Ishikawa (cell line): ENCODE measurements around the gene MUC5B.

Experiments used
- CREB1 ChIP-seq: IDR thresholded peaks from 2 replicates; pipeline ENCODE4 v1.6.1; 2012; ENCODE audit warnings: low read depth
- FOXM1 ChIP-seq: IDR thresholded peaks from 2 replicates; pipeline ENCODE4 v1.6.1; 2012; ENCODE audit warnings: low read depth, borderline replicate concordance
- TEAD4 ChIP-seq: IDR thresholded peaks from 2 replicates; pipeline ENCODE4 v1.6.1; 2012
- ZBTB7A ChIP-seq: IDR thresholded peaks from 2 replicates; pipeline ENCODE4 v1.6.1; 2012; ENCODE audit warnings: low read depth

DNA sequence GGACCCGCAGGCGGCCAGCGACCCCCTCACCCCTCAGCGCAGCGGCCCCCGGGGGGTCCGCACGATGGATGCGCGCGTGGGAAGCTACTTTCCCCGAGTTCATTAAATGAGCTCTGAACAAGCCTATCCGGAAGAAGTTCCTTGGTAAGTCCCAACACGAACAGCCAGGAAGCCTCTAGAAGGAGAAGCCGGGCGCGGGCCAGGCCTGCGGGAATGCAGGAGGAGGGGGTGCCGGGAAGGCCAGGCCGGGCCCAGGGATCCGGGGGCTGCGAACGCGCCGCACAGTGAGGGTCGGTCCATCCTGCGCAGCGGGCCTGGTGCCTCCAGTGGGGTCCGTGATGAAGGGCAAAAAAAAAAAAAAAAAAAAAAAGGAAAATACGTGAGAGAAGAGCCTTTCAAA lies 49.7 kb downstream of the MUC5B start:
- no peak for TF ChIP-seq FOXM1
- TF ChIP-seq TEAD4, result no peak
- TF ChIP-seq ZBTB7A, result no peak
- no peak for TF ChIP-seq CREB1
